Measurements from ENCODE around the gene P2RX1.

P2RX1 gene

DNA sequence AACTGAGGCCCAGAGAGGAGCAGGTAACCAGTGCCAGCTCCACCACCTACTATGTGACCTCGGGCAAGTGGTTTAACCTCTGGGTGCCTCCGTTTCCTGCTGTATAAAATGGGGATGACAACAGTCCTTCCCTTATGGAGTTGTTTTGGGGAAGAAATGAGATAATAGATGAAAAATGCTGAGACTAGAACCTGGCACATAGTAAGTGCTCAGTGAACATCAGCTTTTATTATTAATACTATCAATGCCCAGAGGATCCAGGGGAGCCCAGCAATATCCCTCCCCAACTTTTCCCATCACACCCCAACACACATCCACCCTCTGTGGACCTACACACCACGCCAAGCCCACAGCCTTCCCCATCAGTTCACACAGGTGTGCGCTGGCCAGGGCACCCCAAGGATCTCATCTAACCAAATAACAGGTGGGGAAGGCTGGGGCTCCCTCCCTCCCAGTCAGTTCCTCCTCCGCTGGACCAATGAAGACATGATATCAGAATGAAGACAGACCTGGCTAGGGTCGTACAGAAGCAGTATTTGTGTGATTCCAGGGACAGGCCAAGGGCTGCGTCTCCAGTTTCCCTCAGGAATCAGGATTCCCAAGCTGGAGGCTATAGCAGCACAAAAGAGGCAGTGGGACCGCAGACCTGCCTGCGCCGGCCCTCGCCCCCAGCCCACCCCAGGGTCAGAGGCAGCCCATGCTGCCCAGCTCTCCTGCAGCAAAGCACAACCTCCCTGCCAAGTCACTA is 46.1 kb upstream of the P2RX1 start (continued):
- TF ChIP-seq, protein P1, sequence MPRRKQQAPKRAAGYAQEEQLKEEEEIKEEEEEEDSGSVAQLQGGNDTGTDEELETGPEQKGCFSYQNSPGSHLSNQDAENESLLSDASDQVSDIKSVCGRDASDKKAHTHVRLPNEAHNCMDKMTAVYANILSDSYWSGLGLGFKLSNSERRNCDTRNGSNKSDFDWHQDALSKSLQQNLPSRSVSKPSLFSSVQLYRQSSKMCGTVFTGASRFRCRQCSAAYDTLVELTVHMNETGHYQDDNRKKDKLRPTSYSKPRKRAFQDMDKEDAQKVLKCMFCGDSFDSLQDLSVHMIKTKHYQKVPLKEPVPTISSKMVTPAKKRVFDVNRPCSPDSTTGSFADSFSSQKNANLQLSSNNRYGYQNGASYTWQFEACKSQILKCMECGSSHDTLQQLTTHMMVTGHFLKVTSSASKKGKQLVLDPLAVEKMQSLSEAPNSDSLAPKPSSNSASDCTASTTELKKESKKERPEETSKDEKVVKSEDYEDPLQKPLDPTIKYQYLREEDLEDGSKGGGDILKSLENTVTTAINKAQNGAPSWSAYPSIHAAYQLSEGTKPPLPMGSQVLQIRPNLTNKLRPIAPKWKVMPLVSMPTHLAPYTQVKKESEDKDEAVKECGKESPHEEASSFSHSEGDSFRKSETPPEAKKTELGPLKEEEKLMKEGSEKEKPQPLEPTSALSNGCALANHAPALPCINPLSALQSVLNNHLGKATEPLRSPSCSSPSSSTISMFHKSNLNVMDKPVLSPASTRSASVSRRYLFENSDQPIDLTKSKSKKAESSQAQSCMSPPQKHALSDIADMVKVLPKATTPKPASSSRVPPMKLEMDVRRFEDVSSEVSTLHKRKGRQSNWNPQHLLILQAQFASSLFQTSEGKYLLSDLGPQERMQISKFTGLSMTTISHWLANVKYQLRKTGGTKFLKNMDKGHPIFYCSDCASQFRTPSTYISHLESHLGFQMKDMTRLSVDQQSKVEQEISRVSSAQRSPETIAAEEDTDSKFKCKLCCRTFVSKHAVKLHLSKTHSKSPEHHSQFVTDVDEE (CRISPR knock-in tag; IDR thresholded peaks at IDR 0.05) = no peak
- TF ChIP-seq, protein P2, sequence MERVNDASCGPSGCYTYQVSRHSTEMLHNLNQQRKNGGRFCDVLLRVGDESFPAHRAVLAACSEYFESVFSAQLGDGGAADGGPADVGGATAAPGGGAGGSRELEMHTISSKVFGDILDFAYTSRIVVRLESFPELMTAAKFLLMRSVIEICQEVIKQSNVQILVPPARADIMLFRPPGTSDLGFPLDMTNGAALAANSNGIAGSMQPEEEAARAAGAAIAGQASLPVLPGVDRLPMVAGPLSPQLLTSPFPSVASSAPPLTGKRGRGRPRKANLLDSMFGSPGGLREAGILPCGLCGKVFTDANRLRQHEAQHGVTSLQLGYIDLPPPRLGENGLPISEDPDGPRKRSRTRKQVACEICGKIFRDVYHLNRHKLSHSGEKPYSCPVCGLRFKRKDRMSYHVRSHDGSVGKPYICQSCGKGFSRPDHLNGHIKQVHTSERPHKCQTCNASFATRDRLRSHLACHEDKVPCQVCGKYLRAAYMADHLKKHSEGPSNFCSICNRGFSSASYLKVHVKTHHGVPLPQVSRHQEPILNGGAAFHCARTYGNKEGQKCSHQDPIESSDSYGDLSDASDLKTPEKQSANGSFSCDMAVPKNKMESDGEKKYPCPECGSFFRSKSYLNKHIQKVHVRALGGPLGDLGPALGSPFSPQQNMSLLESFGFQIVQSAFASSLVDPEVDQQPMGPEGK (CRISPR knock-in tag; IDR thresholded peaks at IDR 0.05; ENCODE audit: borderline replicate concordance) = no peak
- TF ChIP-seq TOX (CRISPR knock-in tag; IDR thresholded peaks at IDR 0.05; ENCODE audit: borderline replicate concordance) = no peak
- TF ChIP-seq PPARA (CRISPR knock-in tag; IDR thresholded peaks at IDR 0.05; ENCODE audit: borderline replicate concordance) = no peak
- TF ChIP-seq BACH2 (CRISPR knock-in tag; IDR thresholded peaks at IDR 0.05; ENCODE audit: borderline replicate concordance) = no peak
- TF ChIP-seq ZNF8 (CRISPR knock-in tag; IDR thresholded peaks at IDR 0.05) = no peak

DNA sequence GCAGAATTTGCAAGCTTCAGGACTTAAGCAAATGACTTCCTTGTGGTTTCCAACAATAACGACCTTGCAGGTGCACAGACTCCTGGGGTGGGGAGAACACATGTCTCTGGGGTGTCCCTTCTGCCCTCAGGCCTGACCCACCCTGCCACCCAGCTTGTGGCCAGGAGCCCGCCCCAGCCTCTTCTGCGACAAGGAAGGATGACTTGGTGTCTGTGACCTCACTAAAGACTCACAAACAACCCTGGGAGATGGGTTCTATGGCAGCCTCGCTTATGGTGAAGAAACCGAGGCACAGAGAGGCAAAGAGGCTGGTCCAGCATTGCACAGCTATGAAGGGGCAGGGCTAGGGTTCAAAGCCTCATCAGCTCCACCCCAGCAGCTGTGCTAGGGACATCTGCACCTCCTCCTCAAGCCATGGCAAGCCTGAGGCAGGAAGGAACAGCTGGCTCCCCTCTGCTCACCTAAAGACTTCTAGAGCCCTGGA is 45.3 kb upstream of the P2RX1 start:
- no peak for ATAC-seq
- TF ChIP-seq ZNF70 (CRISPR knock-in tag; IDR thresholded peaks at IDR 0.05) (no peak), TOX (CRISPR knock-in tag; IDR thresholded peaks at IDR 0.05; ENCODE audit: borderline replicate concordance) (no peak), ARNTL (CRISPR knock-in tag; IDR thresholded peaks at IDR 0.05; ENCODE audit: borderline replicate concordance, low read depth) (no peak), ZFP30 (CRISPR knock-in tag; IDR thresholded peaks at IDR 0.05) (no peak), ISL1 (CRISPR knock-in tag; IDR thresholded peaks at IDR 0.05) (no peak), ZC3H10 (CRISPR knock-in tag; IDR thresholded peaks at IDR 0.05) (no peak), PPARA (CRISPR knock-in tag; IDR thresholded peaks at IDR 0.05; ENCODE audit: borderline replicate concordance) (no peak), BACH2 (CRISPR knock-in tag; IDR thresholded peaks at IDR 0.05; ENCODE audit: borderline replicate concordance) (no peak)
- TF ChIP-seq, protein P1 (CRISPR knock-in tag; IDR thresholded peaks at IDR 0.05) = no peak

DNA sequence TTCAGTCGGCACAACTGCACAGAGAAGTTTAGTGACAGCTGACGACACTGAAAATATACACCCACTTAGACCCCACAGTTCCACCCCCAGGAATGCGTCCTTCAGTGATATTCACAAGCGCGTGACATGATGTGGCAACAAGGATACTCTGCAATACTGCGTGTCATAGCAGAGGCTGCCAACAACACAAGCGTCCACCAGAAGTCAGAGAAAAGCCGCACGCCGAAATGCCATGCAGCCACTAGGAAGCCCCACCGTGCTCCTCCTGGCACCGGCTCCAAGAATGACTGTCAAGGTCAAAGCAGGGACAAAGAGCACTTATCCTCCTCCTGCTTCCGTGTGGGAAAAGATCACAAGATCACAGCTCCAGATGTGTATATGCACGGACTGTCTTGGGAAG is 44.5 kb upstream of the P2RX1 start:
- no peak for TF ChIP-seq ISL1 (CRISPR knock-in tag; IDR thresholded peaks at IDR 0.05)
- no peak for TF ChIP-seq GLIS3 (CRISPR knock-in tag; IDR thresholded peaks at IDR 0.05)
- ATAC-seq = no peak

DNA sequence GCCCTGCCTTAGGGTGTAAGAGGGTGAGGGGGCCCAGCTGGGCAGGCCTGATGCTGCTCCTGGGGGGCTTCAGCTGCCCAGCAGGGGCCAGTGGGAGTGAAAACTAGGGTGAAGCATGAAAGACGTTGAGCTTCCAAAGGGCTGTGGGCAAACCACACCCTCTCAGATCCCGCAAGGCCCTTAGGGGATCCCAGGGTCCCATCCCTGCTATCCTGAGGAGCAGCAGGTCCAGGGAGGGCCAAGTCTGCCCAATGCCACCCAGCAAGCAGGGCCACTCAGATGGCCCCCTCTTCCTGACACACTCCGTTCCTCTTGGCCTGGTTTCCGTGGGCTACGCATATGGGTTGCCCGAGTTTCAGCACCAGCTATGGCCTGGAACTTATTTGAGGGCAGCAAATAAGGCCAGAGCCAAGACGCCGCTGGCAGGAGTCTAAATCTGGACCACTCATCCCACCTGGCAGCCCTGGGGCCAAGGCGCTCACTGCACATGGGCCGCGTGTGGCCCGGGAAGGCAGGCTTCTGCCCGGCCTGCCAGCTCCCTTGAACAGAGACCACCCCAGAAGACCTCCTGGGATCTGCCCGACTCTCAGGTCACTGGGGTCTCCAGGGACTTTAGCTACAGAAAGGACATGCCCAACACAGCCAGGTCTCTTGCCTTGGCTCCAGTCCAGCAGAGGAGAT is 43.8 kb upstream of the P2RX1 start:
- no peak for TF ChIP-seq ZFP30 (CRISPR knock-in tag; IDR thresholded peaks at IDR 0.05)
- TF ChIP-seq, protein P3, sequence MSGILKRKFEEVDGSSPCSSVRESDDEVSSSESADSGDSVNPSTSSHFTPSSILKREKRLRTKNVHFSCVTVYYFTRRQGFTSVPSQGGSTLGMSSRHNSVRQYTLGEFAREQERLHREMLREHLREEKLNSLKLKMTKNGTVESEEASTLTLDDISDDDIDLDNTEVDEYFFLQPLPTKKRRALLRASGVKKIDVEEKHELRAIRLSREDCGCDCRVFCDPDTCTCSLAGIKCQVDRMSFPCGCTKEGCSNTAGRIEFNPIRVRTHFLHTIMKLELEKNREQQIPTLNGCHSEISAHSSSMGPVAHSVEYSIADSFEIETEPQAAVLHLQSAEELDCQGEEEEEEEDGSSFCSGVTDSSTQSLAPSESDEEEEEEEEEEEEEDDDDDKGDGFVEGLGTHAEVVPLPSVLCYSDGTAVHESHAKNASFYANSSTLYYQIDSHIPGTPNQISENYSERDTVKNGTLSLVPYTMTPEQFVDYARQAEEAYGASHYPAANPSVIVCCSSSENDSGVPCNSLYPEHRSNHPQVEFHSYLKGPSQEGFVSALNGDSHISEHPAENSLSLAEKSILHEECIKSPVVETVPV (CRISPR knock-in tag; IDR thresholded peaks at IDR 0.05) = no peak
- TF ChIP-seq CSDC2 (CRISPR knock-in tag; IDR thresholded peaks at IDR 0.05) = no peak
- TF ChIP-seq GLIS3 (CRISPR knock-in tag; IDR thresholded peaks at IDR 0.05) = no peak
- TF ChIP-seq, protein P1 (CRISPR knock-in tag; IDR thresholded peaks at IDR 0.05) = no peak
- TF ChIP-seq, protein P2 (CRISPR knock-in tag; IDR thresholded peaks at IDR 0.05; ENCODE audit: borderline replicate concordance) = no peak
- TF ChIP-seq PPARA (CRISPR knock-in tag; IDR thresholded peaks at IDR 0.05; ENCODE audit: borderline replicate concordance) = no peak
- TF ChIP-seq ISL1 (CRISPR knock-in tag; IDR thresholded peaks at IDR 0.05) = no peak
- TF ChIP-seq SNAI2 (CRISPR knock-in tag; IDR thresholded peaks at IDR 0.05) = no peak
- TF ChIP-seq RARB (CRISPR knock-in tag; IDR thresholded peaks at IDR 0.05) = no peak
- TF ChIP-seq, protein P4, sequence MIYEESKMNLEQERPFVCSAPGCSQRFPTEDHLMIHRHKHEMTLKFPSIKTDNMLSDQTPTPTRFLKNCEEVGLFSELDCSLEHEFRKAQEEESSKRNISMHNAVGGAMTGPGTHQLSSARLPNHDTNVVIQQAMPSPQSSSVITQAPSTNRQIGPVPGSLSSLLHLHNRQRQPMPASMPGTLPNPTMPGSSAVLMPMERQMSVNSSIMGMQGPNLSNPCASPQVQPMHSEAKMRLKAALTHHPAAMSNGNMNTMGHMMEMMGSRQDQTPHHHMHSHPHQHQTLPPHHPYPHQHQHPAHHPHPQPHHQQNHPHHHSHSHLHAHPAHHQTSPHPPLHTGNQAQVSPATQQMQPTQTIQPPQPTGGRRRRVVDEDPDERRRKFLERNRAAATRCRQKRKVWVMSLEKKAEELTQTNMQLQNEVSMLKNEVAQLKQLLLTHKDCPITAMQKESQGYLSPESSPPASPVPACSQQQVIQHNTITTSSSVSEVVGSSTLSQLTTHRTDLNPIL (CRISPR knock-in tag; IDR thresholded peaks at IDR 0.05; ENCODE audit: low read depth) = no peak
- no peak for ATAC-seq

All from SK-N-SH treated with all-trans-retinoic acid at 6 μM for 48 hours (cell line).